SHP77 (cell line): Measurements from ENCODE around the gene TSNAXIP1.
"Not testable (repeated sequence)": the region's sequence is repeated elsewhere in the genome, so short reads cannot be mapped to it uniquely, and the experiment has no call there.

Experiments
- DNase-seq, 2 experiments: peaks; one replicate each; lab custom pipeline; 2025; lab: John Stamatoyannopoulos, UW

The TSNAXIP1 gene

GRCh38 chr16:67833415-67834241 lies 26.9 kb downstream of the TSNAXIP1 start:
- DNase-seq = peak; percentile 84 to 89

DNA sequence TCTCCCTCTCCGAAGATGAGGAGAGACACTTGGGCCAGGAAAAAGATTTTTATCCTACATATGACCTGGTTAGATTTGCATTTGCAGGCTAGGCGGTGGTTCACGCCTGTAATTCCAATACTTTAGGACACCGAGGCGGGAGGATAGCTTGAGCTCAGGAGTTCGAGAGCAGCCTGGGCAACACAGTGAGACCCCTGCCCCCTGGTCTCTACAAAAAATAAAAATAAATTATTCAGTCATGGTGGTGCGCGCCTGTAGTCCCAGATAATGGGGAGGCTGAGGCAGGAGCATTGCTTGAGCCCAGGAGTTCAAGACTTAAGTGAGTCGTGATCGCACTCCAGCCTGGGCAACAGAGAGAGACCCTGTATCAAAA lies 27.5 kb downstream of the TSNAXIP1 start:
- no peak for DNase-seq

DNA sequence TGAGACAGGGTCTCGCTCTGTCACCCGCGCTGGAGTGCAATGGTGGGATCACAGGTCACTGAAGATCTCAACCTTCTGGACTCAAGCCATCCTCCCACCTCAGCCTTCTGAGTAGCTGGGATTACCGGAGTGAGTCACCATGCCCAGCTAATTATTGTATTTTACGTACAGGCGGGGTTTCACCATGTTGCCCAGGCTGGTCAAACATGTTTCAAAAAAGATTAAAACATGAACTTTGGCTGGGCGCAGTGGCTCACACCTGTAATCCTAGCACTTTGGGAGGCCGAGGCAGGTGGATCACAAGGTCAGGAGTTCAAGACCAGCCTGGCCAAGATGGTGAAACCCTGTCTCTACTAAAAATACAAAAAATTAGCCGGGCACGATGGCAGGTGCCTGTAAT lies 30.5 kb downstream of the TSNAXIP1 start:
- not testable (repeated sequence) for DNase-seq

GRCh38 chr16:67837811-67838210 lies 31.1 kb downstream of the TSNAXIP1 start:
- no peak for DNase-seq

- peak in 1 of 2 experiments; percentile 48 for DNase-seq
These were observed 34.6 kb downstream of the TSNAXIP1 start for GRCh38 chr16:67841198-67841815.

GRCh38 chr16:67841816-67842508 lies 35.3 kb downstream of the TSNAXIP1 start, which contains the start of gene THAP11:
Gene THAP11, plus strand, starts transcription at chr16:67842320. Its CDS starts 235 bp downstream, at chr16:67842555.
- DNase-seq = peak; percentile 93

DNA sequence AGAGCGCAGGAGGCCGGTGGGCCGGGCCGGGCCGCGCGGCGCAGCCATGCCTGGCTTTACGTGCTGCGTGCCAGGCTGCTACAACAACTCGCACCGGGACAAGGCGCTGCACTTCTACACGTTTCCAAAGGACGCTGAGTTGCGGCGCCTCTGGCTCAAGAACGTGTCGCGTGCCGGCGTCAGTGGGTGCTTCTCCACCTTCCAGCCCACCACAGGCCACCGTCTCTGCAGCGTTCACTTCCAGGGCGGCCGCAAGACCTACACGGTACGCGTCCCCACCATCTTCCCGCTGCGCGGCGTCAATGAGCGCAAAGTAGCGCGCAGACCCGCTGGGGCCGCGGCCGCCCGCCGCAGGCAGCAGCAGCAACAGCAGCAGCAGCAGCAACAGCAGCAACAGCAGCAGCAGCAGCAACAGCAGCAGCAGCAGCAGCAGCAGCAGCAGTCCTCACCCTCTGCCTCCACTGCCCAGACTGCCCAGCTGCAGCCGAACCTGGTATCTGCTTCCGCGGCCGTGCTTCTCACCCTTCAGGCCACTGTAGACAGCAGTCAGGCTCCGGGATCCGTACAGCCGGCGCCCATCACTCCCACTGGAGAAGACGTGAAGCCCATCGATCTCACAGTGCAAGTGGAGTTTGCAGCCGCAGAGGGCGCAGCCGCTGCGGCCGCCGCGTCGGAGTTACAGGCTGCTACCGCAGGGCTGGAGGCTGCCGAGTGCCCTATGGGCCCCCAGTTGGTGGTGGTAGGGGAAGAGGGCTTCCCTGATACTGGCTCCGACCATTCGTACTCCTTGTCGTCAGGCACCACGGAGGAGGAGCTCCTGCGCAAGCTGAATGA lies 36.0 kb downstream of the TSNAXIP1 start:
- peak; percentile 6 to 59 for DNase-seq

GRCh38 chr16:67843343-67843765 lies 36.7 kb downstream of the TSNAXIP1 start:
- DNase-seq = no peak

DNA sequence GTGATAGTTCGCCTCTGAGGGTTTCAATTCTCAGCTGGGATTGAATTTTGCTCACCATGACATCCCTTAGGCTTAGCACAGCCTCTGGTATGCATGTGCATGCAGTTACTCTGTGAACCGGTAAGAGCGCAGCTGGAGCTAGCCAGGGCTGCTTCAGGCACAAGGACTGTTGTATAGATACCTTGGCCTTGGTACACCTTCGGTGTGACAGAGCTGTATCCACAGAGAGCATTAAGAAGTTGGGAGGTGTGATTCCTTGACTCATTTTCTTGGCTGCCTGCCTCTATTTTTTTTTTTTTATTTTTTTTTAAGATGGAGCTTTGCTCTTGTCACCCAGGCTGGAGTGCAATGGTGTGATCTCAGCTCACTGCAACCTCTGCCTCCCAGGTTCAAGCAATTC lies 37.8 kb downstream of the TSNAXIP1 start:
- DNase-seq = peak in 1 of 2 experiments; percentile 31

- DNase-seq = no peak
These were observed 38.8 kb downstream of the TSNAXIP1 start for GRCh38 chr16:67845291-67846062.

DNA sequence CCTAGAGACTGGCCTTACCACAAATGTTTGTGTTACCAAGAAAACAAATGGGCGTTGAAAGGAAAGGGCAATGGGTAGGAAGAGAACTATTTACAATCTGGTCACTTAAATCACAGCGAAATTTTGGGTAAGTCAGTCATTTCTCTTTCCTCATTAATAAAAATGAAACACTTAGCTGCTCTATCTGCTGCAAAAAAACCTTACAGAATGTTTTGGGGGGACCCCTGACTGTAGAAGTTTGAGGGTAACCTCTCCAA lies 39.3 kb downstream of the TSNAXIP1 start:
- DNase-seq = no peak

DNA sequence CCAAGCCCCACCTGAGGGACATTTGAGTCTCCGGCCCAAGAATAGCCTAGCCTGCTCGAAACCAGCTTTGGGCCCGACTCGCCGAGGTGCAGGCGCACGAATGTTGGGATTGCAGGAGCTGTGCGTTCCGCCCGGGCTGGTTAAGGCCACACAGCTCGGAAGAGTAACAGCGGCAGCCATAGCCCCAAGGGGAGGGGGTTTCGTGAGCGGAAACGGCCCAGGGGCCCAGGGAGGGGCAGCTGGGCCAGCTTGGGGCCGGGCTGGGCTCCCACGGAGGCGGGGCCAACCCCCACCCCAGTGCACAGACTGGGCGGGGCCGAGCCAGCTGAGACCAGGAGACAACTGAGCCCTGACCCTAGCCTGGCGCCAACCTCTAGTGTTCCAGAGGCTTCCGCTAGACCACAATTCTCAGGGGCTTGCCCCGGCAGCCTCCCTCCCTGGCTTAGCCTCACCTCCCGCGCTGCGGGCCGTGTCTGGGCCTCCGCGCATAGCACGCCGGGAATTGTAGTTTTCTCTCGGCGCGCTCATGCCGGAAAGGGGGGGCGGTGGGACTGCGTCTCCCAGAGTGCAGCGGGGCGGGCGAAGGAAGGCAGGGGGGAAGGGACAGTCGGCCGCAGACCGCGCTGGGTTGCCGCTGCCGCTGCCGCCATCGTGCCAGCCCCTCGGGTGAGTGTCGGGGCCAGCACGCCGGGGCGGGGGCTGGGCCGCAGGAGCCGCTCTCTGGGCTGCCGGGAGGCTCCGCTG lies 39.8 kb downstream of the TSNAXIP1 start, which contains the start of gene NUTF2:
NUTF2 (plus strand) TSS at position 614 of the 744 bp plus-strand sequence. CDS start 18,198 bp downstream, outside the sequence.
- peak; percentile 94 to 95 for DNase-seq

- peak in 1 of 2 experiments; percentile 57 for DNase-seq
These were observed 40.6 kb downstream of the TSNAXIP1 start, which contains the start of gene CENPT for GRCh38 chr16:67847064-67847861. Gene CENPT, minus strand, starts transcription at chr16:67847693. Its CDS starts 13,834 bp downstream, at chr16:67833859.

GRCh38 chr16:67848118-67848517 lies 41.4 kb downstream of the TSNAXIP1 start:
- DNase-seq = no peak

DNA sequence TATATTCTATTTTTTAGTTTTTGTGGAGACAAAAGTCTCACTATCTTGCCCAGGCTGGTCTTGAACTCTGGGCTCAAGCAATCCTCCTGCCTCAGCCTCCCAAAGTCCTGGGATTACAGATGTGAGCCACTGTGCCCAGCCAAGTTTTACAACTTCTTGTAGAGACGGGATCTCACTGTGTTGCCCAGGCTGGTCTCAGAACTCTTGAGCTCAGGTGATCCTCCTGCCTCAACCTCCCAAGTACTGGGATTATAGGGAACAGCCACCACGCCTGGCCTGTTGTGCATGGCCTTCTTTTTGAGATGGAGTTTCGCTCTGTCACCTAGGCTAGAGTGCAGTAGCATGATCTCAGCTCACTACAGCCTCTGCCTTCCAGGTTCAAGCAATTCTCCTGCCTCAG lies 47.0 kb downstream of the TSNAXIP1 start:
- no peak for DNase-seq

GRCh38 chr16:67855789-67856188 lies 49.1 kb downstream of the TSNAXIP1 start:
- DNase-seq = no peak

DNA sequence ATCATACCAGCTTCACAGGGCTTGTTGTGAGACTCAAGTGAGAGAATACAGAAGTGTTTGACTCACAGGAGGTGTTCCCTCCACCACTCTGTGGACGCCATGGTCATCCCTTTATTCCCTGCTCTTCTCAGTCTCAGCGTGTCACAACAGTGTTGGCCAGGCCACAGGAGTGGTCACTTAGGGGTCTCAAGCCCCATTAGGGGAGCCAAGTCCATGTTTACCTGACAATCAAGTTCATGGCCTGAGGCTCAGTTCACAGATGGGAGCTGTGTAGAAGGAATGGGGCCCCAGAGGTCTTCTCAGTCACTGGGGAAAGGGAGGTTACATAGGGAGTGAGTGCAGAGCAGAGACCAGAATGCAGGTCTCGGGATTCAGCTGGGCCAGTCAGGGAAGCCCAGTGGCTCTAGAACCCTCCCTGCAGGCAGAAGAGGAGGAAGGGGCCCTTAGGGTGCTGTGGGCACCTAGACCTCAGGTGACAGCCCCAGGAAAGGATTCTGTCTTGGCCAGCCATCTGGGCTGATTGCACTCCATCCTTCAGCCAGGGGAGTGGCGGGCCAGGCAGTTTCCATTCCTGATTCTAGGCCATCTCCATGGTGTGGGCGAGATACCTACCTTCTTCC lies 50.3 kb downstream of the TSNAXIP1 start:
- no peak for DNase-seq

DNA sequence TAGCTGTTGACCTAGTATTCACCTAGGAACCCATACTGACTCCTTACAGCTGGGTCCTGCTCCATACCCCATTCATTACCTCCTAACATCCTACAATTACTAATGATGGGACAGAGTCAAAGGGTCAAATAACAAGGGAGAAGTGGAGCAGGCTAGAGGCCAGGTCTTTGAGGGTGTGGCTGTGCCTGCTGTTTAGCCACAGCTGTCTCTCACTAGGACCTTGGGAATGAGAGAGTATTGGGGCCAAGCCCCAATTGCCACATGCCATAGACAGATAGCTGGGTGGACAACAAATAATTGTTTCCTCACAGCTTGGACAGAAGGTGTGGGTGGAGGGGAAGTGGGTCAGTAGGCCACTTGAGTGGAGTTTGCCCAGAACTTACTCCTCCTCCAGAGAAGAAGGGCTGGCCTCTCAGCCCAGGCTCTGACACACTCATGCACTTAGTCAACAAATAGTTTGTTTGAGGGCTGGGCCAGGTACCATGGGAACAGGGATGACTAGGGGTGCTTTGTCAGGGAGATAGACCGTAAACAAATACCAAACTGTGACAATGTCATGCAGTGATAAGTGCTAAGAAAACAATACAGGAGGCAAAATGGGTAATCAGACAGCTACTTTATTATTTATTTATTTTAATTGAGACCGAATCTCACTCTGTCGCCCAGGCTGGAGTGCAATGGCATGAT lies 51.0 kb downstream of the TSNAXIP1 start:
- DNase-seq = no peak
